Stimulated activated effector memory CD8-positive, alpha-beta T cell treated with anti-CD3 and anti-CD28 coated beads, Interleukin-12 subunit alpha, Interleukin-12 subunit beta, amount 100 ng/mL, for 72 hours (primary cell): ENCODE results near the gene COL4A5.

Source experiments
- ATAC-seq: fragments of 150-1000 bp; cut with Tn5 transposase; 2 replicates; pipeline ENCODE4 v1.10.0; 2021
- DNase-seq, 2 donors: peaks; one replicate each; pipeline ENCODE4 v3.0.0; 2021 to 2022; ENCODE audit warnings: low spot score in 2 of 2
- H3K27ac Mint-ChIP-seq: one replicate; pipeline ENCODE4 v1.8.0; 2022; ENCODE audit warnings: mild to moderate bottlenecking, mixed read lengths
- H3K36me3 Mint-ChIP-seq: one replicate; pipeline ENCODE4 v1.8.0; 2022; ENCODE audit warnings: mild to moderate bottlenecking, mixed read lengths
- H3K4me1 Mint-ChIP-seq: one replicate; pipeline ENCODE4 v1.8.0; 2022; ENCODE audit warnings: mixed read lengths
- H3K4me3 Mint-ChIP-seq: one replicate; pipeline ENCODE4 v1.8.0; 2022; ENCODE audit warnings: mild to moderate bottlenecking, mixed read lengths
- H3K9me3 Mint-ChIP-seq: one replicate; pipeline ENCODE4 v1.8.0; 2022; ENCODE audit warnings: mixed read lengths

COL4A5 gene

GRCh38 chrX:108516184-108516583, 76.5 kb downstream of the COL4A5 start:
- DNase-seq (no peak), ATAC-seq (no peak)
- no peaks in the 10 kb centered on the region for H3K36me3 Mint-ChIP-seq
- H3K27ac Mint-ChIP-seq = no peak overlapping the region
- H3K9me3 Mint-ChIP-seq = no peaks in the 10 kb centered on the region
- H3K4me1 Mint-ChIP-seq = no peaks in the 10 kb centered on the region
- no peak overlapping the region for H3K4me3 Mint-ChIP-seq

GRCh38 chrX:108527724-108528123, 88.1 kb downstream of the COL4A5 start:
- Mint-ChIP-seq H3K27ac (no peak overlapping the region), H3K4me3 (no peak overlapping the region), H3K36me3 (no peaks in the 10 kb centered on the region), H3K4me1 (no peaks in the 10 kb centered on the region), H3K9me3 (peaks cover 2% of the 10 kb centered on the region)
- ATAC-seq (no peak), DNase-seq (no peak)

- Mint-ChIP-seq H3K9me3 (peaks cover 3% of the 10 kb centered on the region), H3K36me3 (no peaks in the 10 kb centered on the region), H3K4me1 (no peaks in the 10 kb centered on the region), H3K27ac (no peak overlapping the region), H3K4me3 (no peak overlapping the region)
- DNase-seq = no peak
- ATAC-seq = no peak
Observed at GRCh38 chrX:108537005-108537404, 97.4 kb downstream of the COL4A5 start.

GRCh38 chrX:108541286-108541685, 101.6 kb downstream of the COL4A5 start:
- DNase-seq (no peak), ATAC-seq (no peak)
- H3K4me1 Mint-ChIP-seq = no peaks in the 10 kb centered on the region
- peaks cover 3% of the 10 kb centered on the region for H3K9me3 Mint-ChIP-seq
- H3K27ac Mint-ChIP-seq = no peak overlapping the region
- H3K36me3 Mint-ChIP-seq = no peaks in the 10 kb centered on the region
- no peak overlapping the region for H3K4me3 Mint-ChIP-seq

DNA sequence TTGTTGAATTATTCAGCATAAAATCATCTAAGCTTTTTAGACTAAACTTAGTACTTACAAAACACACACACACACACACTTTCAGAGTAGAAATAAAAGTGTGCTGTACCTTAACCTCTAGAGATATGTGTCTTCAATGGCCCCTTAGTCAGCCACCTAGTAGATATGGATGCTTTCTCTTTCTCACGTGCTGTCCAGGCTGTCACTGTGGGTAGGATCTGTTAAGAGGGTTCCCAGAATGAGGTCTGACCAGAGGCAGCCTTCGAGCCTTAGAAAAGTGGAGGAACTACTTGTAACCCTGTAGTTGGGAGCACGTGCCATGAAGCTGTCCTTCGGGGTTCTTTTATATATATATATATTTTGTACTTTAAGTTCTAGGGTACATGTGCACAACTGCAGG, 117.9 kb downstream of the COL4A5 start:
- ATAC-seq = no peak

GRCh38 chrX:108558217-108558616, 118.6 kb downstream of the COL4A5 start:
- H3K36me3 Mint-ChIP-seq = no peaks in the 10 kb centered on the region
- no peak overlapping the region for H3K27ac Mint-ChIP-seq
- DNase-seq (no peak), ATAC-seq (no peak)
- H3K9me3 Mint-ChIP-seq = peaks cover 7% of the 10 kb centered on the region
- no peak overlapping the region for H3K4me3 Mint-ChIP-seq
- H3K4me1 Mint-ChIP-seq = no peaks in the 10 kb centered on the region

More for the DNA sequence above, 117.9 kb downstream of the COL4A5 start:
- Mint-ChIP-seq H3K36me3 (no peaks in the 10 kb centered on the region), H3K4me3 (no peak overlapping the region), H3K4me1 (no peaks in the 10 kb centered on the region), H3K27ac (no peak overlapping the region), H3K9me3 (peaks cover 7% of the 10 kb centered on the region)
- DNase-seq = no peak

DNA sequence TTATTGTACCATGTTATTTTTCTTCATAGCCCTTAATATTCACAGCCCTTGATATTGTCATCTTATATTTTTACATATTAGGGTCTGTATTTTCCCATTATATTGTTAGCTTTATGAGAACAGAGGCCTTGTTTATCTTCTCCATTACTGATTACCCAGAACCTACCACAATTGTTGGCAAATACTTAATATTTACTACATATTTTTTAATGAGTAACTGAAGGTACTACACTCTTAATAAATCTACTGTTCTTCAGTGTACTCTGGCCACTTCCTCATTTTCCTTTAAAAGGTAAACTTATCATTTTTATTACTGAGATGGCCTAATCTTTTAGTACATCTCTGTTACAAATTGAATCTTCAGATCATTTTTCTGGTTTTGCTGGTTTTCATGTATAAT, 133.5 kb downstream of the COL4A5 start:
- Mint-ChIP-seq H3K9me3 (peaks cover 9% of the 10 kb centered on the region), H3K4me3 (no peak overlapping the region), H3K4me1 (no peaks in the 10 kb centered on the region), H3K27ac (no peak overlapping the region), H3K36me3 (no peaks in the 10 kb centered on the region)
- ATAC-seq = no peak
- no peak for DNase-seq

DNA sequence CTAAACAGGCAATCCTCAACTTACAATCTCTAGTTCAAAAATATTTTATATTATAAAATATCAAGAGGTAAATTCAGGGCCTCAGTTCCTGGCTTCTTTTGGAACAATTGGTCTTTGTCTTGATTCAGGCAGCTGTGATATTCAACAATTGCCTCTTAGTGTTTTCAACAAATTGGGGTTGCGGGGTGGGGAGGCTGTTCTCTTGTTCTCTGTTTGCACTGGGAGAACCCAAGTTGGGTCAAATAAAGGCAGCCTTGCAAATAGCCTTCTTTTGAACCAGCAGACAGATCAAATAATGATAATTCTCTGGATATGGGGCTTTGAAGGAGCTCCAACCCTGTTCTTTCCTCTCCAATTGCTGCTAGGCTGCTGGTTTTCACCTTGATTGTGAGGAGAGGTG, 142.5 kb downstream of the COL4A5 start:
- ATAC-seq (no peak), DNase-seq (no peak)
- Mint-ChIP-seq H3K9me3 (no peaks in the 10 kb centered on the region), H3K4me3 (no peak overlapping the region), H3K4me1 (no peaks in the 10 kb centered on the region), H3K36me3 (no peaks in the 10 kb centered on the region), H3K27ac (no peak overlapping the region)

DNA sequence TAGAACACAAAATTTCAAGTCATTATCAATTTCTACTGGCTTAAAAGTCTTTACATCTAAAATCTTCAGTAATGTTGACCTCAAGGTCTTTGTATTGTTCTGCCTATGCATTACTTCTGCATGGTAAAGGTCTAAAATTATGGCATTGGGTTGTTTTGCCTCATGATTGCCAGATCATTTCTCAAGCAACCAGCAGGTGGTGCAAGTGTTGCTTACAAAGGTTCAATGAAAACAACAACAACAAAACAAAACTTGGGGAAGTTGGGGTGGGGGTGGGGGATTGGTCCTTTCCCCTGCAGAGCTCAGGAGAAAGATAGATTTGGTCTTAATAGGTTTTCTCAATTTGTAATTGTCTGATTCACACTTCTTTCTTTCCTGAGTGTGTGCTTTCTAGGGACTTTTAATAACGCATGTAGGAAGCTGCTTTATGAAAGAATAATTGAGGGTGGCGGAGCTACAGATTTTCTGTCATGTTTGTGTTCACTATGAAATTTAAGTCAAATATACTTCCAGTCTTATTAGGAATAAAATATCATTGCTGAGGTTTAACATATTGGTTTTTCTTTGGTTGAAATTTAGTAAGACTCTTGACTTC, 145.1 kb downstream of the COL4A5 start:
- H3K4me3 Mint-ChIP-seq = no peak overlapping the region
- no peak overlapping the region for H3K27ac Mint-ChIP-seq
- DNase-seq = no peak
- H3K36me3 Mint-ChIP-seq = no peaks in the 10 kb centered on the region
- H3K9me3 Mint-ChIP-seq = no peaks in the 10 kb centered on the region
- no peaks in the 10 kb centered on the region for H3K4me1 Mint-ChIP-seq
- ATAC-seq = no peak

GRCh38 chrX:108590496-108590895, 150.9 kb downstream of the COL4A5 start:
- H3K9me3 Mint-ChIP-seq = peaks cover 14% of the 10 kb centered on the region
- no peak overlapping the region for H3K27ac Mint-ChIP-seq
- ATAC-seq = no peak

GRCh38 chrX:108601276-108601675, 161.6 kb downstream of the COL4A5 start:
- H3K9me3 Mint-ChIP-seq = peaks cover 5% of the 10 kb centered on the region
- no peak for ATAC-seq
- no peak overlapping the region for H3K4me3 Mint-ChIP-seq
- no peak for DNase-seq
- no peaks in the 10 kb centered on the region for H3K4me1 Mint-ChIP-seq
- H3K27ac Mint-ChIP-seq = no peak overlapping the region
- no peaks in the 10 kb centered on the region for H3K36me3 Mint-ChIP-seq

More at GRCh38 chrX:108590496-108590895, 150.9 kb downstream of the COL4A5 start:
- DNase-seq = no peak
- Mint-ChIP-seq H3K4me1 (no peaks in the 10 kb centered on the region), H3K4me3 (no peak overlapping the region), H3K36me3 (no peaks in the 10 kb centered on the region)

DNA sequence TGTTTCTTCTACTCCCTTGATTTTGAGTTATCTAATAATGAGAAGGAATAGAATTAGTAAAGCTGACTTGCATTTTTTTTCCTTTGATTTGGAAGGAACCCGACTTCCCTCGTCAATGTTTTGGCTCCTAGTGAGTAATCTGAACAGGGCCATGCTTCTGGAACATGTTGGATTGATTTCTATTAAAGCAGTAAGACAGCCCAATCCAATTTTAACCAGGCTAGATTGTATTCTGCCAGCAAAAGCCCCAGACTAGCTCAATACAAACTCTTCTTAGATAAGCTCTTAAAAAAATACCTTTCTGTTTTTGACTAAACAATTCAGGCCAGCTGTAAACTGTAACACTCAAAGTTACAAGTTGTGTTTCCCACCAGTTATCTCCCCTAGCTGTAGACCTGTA, 170.5 kb downstream of the COL4A5 start:
- Mint-ChIP-seq H3K27ac (no peak overlapping the region), H3K9me3 (no peaks in the 10 kb centered on the region), H3K4me1 (no peaks in the 10 kb centered on the region), H3K36me3 (no peaks in the 10 kb centered on the region), H3K4me3 (no peak overlapping the region)
- DNase-seq (no peak), ATAC-seq (no peak)

DNA sequence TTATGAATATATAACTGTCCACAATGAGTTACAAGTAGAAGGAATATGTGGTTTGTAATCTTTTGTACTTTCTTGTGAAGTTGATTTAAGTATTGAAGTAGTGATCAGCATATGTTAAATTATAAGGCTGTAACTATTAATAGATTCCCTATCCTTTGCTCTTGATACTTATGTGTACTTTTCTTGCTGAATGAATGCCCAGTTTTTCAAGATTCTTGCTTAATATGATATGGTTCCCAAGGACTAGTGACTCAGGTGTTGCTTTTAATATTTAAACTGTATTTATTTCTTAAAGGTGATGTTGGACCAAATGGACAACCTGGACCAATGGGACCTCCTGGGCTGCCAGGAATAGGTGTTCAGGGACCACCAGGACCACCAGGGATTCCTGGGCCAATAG, 175.0 kb downstream of the COL4A5 start:
- Mint-ChIP-seq H3K4me1 (no peaks in the 10 kb centered on the region), H3K4me3 (no peak overlapping the region), H3K36me3 (no peaks in the 10 kb centered on the region)

DNA sequence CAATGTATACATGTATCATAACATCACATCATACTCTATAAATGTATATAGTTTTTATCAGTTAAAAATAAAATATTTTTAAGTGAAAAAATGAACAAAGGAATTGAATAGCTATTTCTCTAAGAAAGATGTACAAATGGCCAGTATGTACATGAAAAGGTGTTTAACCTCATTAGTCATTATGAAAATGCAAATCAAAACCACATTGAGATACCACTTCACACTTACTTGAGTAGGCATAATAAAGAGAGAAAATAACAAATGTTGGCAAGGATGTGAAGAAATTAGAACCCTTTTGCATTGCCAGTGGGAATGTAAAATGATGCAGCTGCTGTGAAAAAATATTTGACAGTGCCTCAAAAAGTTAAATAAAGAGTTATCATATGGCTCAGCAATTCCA, 201.2 kb downstream of the COL4A5 start:
- no peak overlapping the region for H3K4me3 Mint-ChIP-seq
- no peaks in the 10 kb centered on the region for H3K4me1 Mint-ChIP-seq
- H3K27ac Mint-ChIP-seq = no peak overlapping the region
- H3K36me3 Mint-ChIP-seq = no peaks in the 10 kb centered on the region
- DNase-seq (no peak), ATAC-seq (no peak)
- peaks cover 5% of the 10 kb centered on the region for H3K9me3 Mint-ChIP-seq

More for the DNA sequence above, 175.0 kb downstream of the COL4A5 start:
- ATAC-seq (no peak), DNase-seq (no peak)
- no peak overlapping the region for H3K27ac Mint-ChIP-seq
- no peaks in the 10 kb centered on the region for H3K9me3 Mint-ChIP-seq

GRCh38 chrX:108641589-108642272, 202.1 kb downstream of the COL4A5 start:
- H3K36me3 Mint-ChIP-seq = no peaks in the 10 kb centered on the region
- H3K9me3 Mint-ChIP-seq = peaks cover 5% of the 10 kb centered on the region
- ATAC-seq = no peak
- no peak overlapping the region for H3K4me3 Mint-ChIP-seq
- H3K27ac Mint-ChIP-seq = no peak overlapping the region
- no peaks in the 10 kb centered on the region for H3K4me1 Mint-ChIP-seq
- no peak for DNase-seq

DNA sequence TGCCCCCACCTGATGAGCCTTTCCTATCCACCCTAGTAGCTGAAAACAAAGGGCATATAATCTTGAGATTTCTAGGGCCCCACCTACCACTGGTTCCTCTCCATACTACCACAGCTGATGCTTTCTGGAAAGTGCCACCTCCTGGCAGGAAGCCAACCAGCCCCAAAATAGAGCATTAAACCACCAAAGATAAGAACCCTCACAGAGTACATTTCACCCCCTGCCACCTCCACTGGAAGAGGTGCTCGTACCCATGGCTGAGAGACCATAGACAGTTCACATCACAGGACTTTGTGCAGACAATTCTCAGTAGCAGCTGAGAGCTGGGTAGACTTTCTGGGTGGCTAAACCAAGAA, 202.6 kb downstream of the COL4A5 start:
- Mint-ChIP-seq H3K9me3 (peaks cover 5% of the 10 kb centered on the region), H3K27ac (no peak overlapping the region), H3K4me1 (no peaks in the 10 kb centered on the region), H3K36me3 (no peaks in the 10 kb centered on the region), H3K4me3 (no peak overlapping the region)
- no peak for DNase-seq
- no peak for ATAC-seq
